GM18511 (cell line): ENCODE measurements around the gene RENBP.

Source experiments
- ATAC-seq: cut with Tn5 transposase; IDR thresholded peaks from one replicate; pipeline ENCODE4 v1.9.1; 2021; ENCODE audit warnings: mild to moderate bottlenecking, moderate library complexity; ENCODE audit not compliant: unreplicated experiment

RENBP gene

DNA sequence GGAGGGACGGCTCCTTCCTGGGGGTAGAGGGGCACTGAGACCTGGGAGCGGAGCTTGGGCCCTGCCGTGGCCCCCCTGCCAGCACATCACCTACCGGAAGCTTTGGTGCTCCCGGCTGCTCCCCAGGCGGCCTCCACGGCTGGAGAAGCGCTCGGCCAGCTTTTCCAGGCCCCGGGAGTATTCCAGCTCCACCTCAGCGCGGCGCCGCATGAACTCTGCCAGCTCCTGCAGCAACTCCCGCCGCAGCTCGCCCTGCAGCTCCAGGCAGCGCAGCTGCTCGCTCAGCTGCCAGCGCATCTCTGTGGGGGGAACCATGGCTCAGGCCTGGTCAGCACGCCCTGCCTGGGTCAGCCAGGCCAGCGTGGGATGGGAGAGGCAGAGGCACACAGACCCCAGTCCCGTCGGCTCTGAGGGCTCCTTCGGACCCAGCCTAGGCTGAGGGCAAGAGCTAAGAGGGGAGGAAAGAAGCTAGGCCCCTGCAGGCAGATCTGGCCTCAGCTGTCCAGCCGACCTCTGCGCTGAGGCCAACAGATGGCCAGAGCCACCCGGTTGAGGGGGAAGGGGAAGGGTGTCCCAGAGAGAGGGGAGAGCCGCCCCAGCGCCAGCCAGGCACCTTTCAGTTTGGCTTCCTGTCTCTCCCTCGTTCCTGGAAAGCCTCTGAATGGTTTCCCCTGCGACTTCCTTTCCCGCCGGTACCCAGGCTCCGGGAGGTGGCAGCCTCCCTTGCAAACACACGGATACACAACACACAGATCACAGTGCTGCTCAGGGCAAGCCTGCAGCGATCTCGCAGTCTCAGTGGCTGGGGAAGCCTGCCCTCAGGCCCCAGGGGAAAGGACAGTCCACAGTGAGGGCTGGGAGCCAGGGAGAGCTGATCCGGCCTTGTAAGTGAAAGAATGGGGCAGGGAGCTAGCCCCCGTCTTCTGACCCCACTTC, 22.7 kb downstream of the RENBP start:
- no peak for ATAC-seq

DNA sequence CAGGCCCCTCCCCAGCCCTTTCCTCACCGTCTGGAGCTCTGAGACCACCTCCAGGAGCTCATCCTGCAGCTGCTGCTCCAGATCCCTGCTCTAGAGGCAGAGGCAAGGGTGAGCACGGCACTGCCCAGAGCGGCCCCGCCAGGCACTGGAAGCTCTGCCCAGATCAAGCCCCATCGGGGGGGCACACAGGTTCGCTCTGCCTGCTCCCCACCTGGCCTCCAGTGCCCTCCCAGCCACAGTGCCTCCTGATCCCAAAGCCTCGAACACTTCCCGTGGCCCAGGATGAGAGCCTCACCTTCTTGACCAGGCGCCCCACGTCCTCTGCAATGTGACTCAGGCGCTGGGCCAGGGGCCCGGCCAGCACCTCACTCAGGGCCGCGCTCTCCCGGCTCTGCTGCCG, 23.4 kb downstream of the RENBP start:
- no peak for ATAC-seq

DNA sequence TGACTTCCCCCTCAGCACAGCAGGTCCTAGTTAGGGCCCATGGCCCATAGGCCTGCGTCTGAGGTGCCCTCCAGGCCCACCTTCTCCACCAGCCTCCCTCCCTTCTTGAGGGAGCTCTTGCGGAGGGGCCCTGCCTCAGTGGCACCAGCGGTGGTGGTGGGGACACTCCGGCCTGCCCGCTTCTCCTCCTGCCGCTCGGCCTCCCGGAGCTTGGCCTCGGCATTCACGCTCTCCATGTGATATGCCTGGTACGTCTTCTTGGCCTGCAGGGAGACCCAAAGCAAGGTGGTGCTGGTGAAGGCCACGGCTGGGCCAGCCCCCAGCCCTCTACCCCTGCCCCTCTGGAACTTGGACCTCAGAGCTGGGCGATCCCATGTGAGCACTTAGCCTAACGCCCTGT, 23.9 kb downstream of the RENBP start:
- no peak for ATAC-seq

DNA sequence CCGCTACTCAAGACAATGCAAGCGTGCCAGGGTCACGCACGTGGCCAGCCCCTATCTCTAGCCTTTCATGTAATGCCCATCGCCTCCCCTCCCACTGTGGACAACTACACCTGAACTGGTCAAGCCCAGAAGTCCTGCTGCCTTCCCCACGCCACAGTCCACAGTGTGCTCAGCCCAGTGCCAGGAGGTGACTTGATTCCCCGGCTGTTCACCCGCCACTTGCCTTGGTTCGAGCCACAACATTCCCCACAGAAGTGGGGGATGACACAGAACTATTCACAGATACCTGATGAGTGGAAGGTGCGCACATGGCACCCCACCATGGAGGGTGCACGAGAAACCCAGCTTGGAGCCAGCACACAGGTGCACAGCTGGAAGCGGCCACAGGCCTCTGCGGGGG, 25.2 kb downstream of the RENBP start:
- no peak for ATAC-seq

DNA sequence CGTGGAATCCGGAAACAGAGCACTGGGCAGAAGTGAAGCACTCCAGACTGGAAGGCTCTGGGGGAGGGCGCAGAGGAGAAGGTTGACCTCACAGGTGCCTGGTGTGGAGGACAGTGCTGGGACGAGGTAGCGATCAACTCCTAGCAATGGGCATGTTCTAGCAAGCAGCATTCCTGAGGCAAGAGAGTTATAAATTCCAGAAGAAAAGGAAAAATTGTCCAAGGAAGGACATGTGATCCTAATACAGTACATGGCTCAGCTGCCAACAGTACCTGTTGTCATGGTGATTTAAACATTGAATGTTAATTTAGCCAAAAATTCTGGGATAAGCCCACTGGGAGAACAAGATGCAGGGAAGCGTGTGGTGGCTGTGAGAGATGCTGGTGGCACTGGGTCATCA, 26.6 kb downstream of the RENBP start:
- no peak for ATAC-seq

DNA sequence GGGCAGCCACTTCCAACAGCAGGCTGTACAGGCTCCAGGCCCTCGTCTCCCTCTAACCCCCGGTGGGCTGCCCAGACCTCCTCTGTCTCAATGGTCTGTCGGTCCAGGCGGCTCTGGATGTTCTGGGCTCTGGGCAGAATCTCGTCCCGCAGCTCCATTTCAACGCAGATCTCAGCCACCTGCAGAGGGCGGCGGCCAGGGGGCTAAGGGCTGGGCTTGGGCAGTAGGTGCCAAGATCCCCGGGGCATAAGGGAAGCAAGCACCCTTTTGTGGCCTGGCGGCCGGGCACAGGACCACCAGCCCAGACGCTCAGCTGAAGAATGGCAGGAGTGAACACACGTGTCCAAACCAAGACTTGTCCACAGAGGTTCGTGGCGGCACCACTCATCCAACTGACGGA, 30.7 kb downstream of the RENBP start:
- no peak for ATAC-seq

DNA sequence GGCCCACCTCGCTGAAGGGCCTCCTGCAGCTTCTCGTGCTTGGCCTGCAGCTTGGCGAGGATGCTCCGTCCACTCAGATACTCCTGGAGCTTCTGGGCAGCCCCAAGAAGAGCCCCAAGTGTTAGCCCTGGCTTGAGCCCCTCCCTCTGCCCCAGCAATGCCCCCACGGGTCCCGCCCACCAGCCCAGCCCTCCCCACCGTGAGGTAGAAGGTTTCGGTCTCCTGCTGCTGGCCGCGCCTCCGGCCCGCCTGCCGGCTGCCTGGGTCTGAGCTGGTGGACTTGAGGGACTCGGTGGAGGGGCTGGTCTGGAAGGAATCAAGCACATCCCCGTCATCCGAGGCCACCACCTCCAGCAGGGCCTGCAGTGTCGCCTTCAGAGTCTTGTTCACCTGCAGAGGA, 31.2 kb downstream of the RENBP start:
- ATAC-seq: no peak

DNA sequence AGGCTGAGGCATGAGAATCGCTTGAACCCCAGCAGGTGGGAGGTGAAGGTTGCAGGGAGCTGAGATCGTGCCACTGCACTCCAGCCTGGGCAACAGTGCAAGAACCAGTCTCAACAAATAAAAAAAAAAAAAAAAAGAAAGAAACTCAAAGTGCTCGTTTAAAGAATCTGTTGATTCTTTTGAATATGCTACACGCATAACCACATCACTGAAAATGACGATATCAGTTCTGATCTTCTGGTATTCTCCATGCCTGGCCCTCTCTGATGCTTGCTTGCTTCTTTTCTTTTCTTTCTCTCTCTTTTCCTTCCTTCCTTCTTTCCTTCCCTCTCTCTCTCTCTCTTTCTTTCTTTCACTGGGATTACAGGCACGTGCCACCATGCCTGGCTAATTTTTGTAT, 32.6 kb downstream of the RENBP start:
- ATAC-seq: no peak

DNA sequence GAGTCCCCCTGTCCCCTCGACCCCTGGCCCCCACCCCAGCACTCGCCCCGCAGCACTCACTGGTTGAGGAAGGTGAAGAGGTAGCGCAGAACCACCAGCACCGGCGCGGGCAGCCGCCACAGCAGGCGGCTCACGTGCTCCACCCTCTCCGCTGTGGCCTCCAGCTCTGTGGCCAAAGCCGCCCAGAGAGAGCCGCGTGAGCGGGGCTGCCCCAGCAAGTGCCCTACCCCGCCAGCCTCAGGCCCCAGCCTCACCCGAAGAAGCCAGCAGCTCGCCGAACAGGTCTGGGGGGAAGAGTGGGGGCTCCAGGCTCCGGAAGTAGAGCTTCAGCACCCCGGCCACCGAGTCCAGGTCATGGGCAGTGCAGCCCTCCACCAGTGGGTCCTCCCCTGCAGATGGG, 34.0 kb downstream of the RENBP start:
- ATAC-seq: no peak

DNA sequence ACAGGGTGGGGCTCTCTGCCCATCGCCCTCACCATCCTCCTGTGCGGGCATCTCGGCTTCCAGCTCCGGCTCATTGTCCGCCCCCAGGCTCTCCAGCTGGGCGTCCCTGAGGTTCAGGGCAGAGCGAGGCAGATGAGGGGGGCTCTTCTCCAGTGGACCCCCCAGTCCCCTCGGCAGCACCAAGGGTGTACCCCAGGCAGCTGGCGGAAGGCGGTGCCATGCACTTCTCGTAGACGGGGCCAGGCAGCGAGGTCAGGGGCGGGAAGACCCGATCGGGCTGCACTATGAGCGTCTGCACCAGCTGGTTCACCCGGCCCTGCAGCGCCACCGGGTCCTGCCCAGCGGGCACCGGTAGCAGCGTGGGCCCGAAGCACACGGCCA, 34.5 kb downstream of the RENBP start:
- no peak for ATAC-seq

DNA sequence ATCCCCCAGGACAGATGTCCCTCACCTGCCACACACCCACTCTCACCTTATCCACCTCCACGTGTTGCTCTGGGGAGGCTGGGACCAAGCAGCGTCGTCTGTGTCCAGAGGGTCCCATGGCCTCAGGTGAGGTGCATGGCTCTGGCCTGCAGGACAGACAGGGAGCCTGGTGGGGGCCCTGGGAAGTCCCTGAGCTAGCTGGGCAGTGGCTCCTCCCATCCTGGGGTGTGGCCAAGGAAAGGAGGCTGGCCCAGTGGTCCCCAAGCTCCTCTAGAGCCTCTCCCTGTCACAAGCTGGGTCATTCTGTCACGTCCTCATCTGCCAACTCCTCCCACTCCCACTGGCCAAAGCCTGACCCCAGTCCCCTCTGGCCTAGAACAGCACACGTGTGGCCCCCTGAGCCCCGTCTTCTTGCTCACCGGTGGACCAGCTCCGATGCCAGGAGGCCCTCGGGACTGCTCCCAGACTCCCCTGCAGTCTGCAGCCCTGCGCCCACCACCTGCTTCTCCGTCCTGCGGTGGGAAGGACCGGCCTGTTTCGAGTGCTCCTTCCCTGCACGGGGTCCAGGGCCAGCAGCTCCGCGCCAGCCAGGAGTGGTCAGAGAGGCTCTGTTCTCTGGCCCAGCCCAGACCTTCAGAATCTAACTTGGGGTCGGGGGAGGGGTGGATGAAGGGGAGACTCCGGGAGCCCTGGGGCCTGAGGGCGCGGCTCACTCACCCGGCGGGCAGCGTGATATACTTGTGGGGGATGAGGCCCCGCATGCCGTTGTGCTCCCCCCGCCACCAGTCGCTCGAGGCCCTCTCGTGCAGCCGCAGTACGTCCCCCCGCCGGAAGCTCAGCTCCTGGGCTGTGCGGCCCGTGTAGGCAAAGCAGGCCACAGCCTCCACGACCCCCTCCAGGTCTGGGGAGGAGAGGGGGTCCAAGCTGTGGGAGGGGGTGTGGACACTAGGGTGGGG, 35.1 kb downstream of the RENBP start:
- ATAC-seq: peak; percentile 47

DNA sequence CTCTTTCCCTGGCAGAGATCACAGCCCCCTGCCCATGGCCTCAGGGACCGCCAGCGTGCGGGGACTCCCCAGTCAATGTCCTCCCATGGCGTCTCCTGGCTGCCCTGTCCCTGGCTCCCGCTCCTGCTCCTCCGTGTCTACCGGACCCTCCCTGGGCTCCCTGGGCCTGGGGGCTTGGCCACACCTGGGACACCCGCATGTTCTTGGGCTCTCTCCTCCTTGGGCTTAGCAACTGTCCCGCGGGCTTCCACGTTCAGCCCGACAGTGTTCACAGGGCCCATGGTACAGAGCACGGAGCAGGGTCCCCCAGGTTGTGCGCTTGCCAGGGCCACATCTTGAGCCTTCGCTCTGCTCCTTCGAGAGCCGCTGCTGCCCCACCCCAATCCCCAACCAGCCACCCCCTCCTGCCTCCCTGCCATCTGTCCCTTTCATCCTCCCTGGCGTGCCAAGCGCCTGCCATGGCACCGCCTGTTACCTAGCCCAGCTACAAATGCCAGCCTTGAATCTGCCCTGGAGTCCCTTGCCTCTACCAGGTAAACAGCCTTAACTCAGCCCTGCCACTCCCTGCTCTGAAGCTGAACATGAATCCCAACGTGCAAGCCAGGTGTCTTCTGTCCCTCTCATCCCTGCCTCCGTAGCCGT, 36.1 kb downstream of the RENBP start:
- ATAC-seq: no peak

DNA sequence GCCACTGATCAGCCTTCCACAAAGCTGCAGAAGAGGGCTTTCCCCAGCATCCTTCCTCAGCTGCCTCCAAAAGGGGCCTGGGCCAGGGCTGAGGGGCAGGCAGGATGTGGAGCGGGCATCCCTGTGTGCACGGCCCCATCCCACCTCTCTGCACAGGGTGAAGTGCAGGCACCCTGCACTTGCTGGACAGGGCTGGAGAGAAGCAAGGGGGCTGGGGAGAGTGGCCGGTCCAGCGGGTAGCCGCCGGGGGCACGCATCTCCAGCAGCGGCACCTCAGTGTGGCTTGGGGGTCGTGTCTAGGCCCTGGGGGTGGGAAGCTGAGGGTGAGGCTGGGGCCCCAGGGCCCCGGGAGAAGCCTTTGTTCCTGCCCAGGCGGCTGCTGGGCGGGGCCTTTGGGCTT, 37.0 kb downstream of the RENBP start:
- no peak for ATAC-seq

DNA sequence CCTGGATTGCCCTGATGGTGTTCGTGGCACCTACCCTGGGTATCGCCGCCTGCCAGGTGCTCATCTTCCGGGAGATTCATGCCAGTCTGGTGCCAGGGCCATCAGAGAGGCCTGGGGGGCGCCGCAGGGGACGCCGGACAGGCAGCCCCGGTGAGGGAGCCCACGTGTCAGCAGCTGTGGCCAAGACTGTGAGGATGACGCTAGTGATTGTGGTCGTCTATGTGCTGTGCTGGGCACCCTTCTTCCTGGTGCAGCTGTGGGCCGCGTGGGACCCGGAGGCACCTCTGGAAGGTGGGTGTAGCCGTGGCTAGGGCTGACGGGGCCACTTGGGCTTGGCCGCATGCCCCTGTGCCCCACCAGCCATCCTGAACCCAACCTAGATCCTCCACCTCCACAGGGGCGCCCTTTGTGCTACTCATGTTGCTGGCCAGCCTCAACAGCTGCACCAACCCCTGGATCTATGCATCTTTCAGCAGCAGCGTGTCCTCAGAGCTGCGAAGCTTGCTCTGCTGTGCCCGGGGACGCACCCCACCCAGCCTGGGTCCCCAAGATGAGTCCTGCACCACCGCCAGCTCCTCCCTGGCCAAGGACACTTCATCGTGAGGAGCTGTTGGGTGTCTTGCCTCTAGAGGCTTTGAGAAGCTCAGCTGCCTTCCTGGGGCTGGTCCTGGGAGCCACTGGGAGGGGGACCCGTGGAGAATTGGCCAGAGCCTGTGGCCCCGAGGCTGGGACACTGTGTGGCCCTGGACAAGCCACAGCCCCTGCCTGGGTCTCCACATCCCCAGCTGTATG, 38.1 kb downstream of the RENBP start:
- ATAC-seq: no peak

DNA sequence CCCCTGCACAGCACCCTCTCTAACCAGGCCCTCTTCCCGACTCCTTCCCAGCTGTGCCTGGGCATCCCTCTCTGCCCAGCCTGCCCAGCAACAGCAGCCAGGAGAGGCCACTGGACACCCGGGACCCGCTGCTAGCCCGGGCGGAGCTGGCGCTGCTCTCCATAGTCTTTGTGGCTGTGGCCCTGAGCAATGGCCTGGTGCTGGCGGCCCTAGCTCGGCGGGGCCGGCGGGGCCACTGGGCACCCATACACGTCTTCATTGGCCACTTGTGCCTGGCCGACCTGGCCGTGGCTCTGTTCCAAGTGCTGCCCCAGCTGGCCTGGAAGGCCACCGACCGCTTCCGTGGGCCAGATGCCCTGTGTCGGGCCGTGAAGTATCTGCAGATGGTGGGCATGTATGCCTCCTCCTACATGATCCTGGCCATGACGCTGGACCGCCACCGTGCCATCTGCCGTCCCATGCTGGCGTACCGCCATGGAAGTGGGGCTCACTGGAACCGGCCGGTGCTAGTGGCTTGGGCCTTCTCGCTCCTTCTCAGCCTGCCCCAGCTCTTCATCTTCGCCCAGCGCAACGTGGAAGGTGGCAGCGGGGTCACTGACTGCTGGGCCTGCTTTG, 38.9 kb downstream of the RENBP start:
- ATAC-seq: no peak

DNA sequence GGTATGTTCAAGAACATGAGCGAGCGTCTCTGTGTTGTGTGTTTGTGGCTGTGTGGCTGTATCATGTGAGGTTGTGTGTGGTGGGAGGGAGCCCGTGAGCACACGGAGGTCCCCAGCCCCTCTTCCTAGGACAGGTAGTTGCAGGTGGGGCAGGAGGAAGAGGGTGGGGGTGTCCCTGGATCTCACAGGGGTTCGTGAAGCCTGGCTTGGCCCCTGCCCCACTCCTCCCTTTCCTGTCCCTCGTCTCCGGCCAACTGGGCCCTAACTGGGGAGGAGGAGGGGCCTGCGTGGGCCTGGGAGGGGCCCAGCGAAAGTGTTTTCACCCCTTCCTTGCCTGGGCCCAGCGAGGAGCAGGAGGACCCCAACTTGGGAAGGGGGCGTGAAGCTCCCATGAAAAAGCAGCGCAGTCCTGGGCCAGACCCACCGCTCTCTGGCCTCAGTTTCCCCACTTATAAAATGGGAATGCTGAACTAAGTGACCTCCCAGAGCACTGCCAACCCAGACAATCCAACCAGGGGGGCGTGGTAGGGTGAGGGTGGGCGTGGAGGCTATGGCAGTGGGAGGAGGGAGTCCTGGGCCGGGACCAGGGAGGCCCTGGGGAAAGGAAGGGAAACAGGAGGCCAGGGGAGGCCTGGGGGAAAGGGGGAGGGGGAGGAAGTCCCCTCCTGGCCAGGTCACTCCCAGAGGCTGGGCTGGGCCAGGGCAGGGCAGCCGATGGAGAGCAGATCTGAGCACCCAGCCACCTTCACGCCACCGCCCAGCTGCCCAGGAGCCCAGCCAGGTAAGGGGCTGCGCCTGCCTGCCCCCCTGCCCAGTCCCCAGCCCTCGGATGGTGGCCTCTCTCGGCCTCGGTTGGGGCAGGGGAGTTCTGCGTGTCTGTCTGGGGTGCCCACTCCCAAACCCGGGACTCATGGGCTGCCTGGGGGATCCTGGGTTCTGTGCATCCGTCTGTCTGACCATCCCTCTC, 40.2 kb downstream of the RENBP start, which contains the start of gene AVPR2:
Gene AVPR2, plus strand, starts transcription at position 683 of the 967 bp plus-strand sequence. CDS start 473 bp downstream, outside the sequence.
- no peak for ATAC-seq

DNA sequence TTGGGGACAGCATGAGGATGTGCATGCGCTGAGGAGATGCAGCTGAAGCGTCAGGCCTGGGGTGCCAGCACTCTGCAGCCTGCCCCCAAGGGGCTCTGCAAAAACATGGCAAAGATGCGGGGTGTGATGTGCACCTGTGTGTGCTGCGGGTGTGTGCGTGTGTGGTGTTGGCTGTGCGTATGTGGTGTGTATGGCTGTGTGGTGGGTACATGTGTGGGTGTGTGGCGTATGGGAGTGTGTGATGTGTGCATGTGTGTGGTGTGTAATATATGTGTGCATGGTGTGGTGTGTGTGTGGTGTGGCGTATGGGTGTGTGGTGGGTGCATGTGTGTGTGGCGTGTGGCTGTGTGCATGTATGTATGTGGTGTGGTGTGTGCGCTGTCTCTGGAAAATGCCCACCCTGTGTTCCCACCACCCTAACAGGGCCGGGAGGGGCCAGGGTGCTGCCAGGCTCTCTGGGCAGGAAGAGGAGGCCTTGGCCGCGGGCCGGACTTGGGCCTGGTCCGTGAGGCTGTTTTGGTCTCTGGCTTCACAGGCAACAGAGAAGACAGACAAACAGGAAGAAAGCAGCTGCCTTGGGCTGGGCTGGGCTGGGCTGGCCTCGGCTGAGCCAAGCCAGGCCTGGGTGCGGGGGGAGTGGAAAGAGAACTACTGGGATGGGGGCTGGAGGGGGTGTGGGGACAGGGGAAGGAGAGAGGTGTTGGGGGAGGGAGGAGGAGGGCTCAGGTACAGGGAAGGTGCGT, 41.0 kb downstream of the RENBP start:
- ATAC-seq: no peak

DNA sequence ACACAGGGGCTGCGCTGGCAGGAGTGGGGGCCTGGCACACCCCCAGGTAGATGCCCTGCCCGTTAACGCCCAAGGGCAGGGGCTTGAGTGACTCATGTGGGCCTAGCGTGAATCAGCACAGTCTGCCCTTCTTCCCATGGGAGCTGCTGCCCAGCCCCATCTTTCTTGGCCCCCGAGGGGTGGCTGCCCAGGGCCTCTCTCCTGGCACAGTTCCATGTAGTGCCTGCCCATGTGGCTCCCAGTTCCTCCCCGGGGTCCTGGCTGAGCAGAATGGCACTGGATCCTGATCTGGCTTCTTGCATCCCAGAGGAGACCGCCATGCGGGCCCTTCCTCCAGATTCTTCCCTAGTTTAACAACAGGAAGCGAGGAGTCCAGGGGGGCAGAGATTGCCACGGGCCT, 42.1 kb downstream of the RENBP start:
- ATAC-seq: no peak
